Neural progenitor cell (in vitro differentiated cells): ENCODE results near the gene OR2T10. TPM values are rescaled to one million over a fixed set of nuclear protein-coding genes. Genes with fewer than 3 reads are reported as not detected.

Experiments used
- DNase-seq: peaks from one replicate; pipeline ENCODE4 v3.0.0-alpha.2; 2016; ENCODE audit warnings: low spot score
- H2AFZ ChIP-seq: fragments of 200-600 bp; sonication (generic); replicated peaks from 2 replicates; pipeline ENCODE4 v1.6.1; 2016; ENCODE audit warnings: antibody characterized with exemption
- H3F3A ChIP-seq: fragments of 200-600 bp; sonication (generic); 2 replicates; pipeline ENCODE4 v1.6.1; 2016; ENCODE audit warnings: antibody characterized with exemption, low read depth
- H3K27ac ChIP-seq: fragments of 200-600 bp; sonication (generic); 2 replicates; pipeline ENCODE4 v1.5.1; 2016; ENCODE audit warnings: mild to moderate bottlenecking
- H3K27me3 ChIP-seq: fragments of 200-600 bp; sonication (generic); 2 replicates; pipeline ENCODE4 v1.6.1; 2016; ENCODE audit warnings: mild to moderate bottlenecking, moderate library complexity
- H3K36me3 ChIP-seq: fragments of 200-600 bp; sonication (generic); 2 replicates; pipeline ENCODE4 v1.5.1; 2016
- H3K4me1 ChIP-seq: fragments of 200-600 bp; sonication (generic); 2 replicates; pipeline ENCODE4 v1.6.1; 2016; ENCODE audit warnings: mixed run types
- H3K4me2 ChIP-seq: fragments of 200-600 bp; sonication (generic); 2 replicates; pipeline ENCODE4 v1.6.1; 2016
- H3K4me3 ChIP-seq: fragments of 200-600 bp; sonication (generic); 2 replicates; pipeline ENCODE4 v1.5.1; 2016
- H3K79me2 ChIP-seq: fragments of 200-600 bp; sonication (generic); 2 replicates; pipeline ENCODE4 v1.6.1; 2016; ENCODE audit warnings: low read depth
- H3K9ac ChIP-seq: fragments of 200-600 bp; sonication (generic); 2 replicates; pipeline ENCODE4 v1.6.1; 2016
- H3K9me3 ChIP-seq: fragments of 200-600 bp; sonication (generic); 2 replicates; pipeline ENCODE4 v1.5.1; 2016; ENCODE audit warnings: low read depth
- H4K20me1 ChIP-seq: fragments of 200-600 bp; sonication (generic); 2 replicates; pipeline ENCODE4 v1.6.1; 2016; ENCODE audit warnings: low read depth
- H3K27ac Mint-ChIP-seq: 3 replicates; pipeline ENCODE4 v1.8.0; 2021; ENCODE audit warnings: mixed read lengths
- H3K27me3 Mint-ChIP-seq: 2 replicates; pipeline ENCODE4 v1.8.0; 2022; ENCODE audit warnings: low read depth, mild to moderate bottlenecking, inconsistent platforms, moderate library complexity, mixed read lengths; ENCODE audit not compliant: insufficient read depth
- H3K36me3 Mint-ChIP-seq: 3 replicates; pipeline ENCODE4 v1.8.0; 2021; ENCODE audit warnings: mixed read lengths
- H3K4me1 Mint-ChIP-seq: 3 replicates; pipeline ENCODE4 v1.8.0; 2021; ENCODE audit warnings: mixed read lengths
- H3K4me3 Mint-ChIP-seq: 3 replicates; pipeline ENCODE4 v1.8.0; 2021; ENCODE audit warnings: mild to moderate bottlenecking, moderate library complexity, mixed read lengths
- H3K9me3 Mint-ChIP-seq: 3 replicates; pipeline ENCODE4 v1.8.0; 2020; ENCODE audit warnings: mixed read lengths
- EZH2 ChIP-seq: fragments of 200-600 bp; sonication (generic); IDR thresholded peaks from 2 replicates; pipeline ENCODE4 v1.6.1; 2017; ENCODE audit warnings: antibody characterized with exemption, mild to moderate bottlenecking, moderate library complexity
- EZH2phosphoT487 ChIP-seq: fragments of 200-600 bp; sonication (generic); IDR thresholded peaks from 2 replicates; pipeline ENCODE4 v1.6.1; 2017; ENCODE audit warnings: antibody characterized with exemption
- total RNA-seq: library from RNA; depleted of rRNA; stranded (reverse); fragments of >200 nt; gene quantifications from 2 replicates; pipeline ENCODE4 v1.2.3, GENCODE V29; 2015; ENCODE audit warnings: low replicate concordance
- TF ChIP-seq, protein P1 (sequence below): fragments of 200-600 bp; sonication (generic); IDR thresholded peaks from 2 replicates; pipeline ENCODE4 v1.5.1; 2017; ENCODE audit warnings: antibody characterized with exemption, mild to moderate bottlenecking

OR2T10 gene
- total RNA-seq, 1 donor from 2014 or later: not detected

GRCh38 chr1:248613742-248614141, 16.2 kb upstream of the OR2T10 start:
- no peak overlapping the region for H3K4me2 ChIP-seq
- no peak overlapping the region for H3K27ac ChIP-seq
- Mint-ChIP-seq H3K4me3 (no peak overlapping the region), H3K9me3 (peaks cover 26% of the 10 kb centered on the region), H3K36me3 (no peaks in the 10 kb centered on the region), H3K27me3 (no peaks in the 10 kb centered on the region), H3K27ac (no peak overlapping the region), H3K4me1 (no peaks in the 10 kb centered on the region)
- DNase-seq: no peak
- peaks cover 23% of the 10 kb centered on the region for H3K9me3 ChIP-seq
- H3K9ac ChIP-seq: no peak overlapping the region
- no peaks in the 10 kb centered on the region for H3K36me3 ChIP-seq
- H3K4me1 ChIP-seq: no peaks in the 10 kb centered on the region
- no peaks in the 10 kb centered on the region for H3F3A ChIP-seq
- H3K4me3 ChIP-seq: no peak overlapping the region
- H4K20me1 ChIP-seq: no peaks in the 10 kb centered on the region
- TF ChIP-seq, protein P1, sequence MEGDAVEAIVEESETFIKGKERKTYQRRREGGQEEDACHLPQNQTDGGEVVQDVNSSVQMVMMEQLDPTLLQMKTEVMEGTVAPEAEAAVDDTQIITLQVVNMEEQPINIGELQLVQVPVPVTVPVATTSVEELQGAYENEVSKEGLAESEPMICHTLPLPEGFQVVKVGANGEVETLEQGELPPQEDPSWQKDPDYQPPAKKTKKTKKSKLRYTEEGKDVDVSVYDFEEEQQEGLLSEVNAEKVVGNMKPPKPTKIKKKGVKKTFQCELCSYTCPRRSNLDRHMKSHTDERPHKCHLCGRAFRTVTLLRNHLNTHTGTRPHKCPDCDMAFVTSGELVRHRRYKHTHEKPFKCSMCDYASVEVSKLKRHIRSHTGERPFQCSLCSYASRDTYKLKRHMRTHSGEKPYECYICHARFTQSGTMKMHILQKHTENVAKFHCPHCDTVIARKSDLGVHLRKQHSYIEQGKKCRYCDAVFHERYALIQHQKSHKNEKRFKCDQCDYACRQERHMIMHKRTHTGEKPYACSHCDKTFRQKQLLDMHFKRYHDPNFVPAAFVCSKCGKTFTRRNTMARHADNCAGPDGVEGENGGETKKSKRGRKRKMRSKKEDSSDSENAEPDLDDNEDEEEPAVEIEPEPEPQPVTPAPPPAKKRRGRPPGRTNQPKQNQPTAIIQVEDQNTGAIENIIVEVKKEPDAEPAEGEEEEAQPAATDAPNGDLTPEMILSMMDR: no peak
- TF ChIP-seq EZH2phosphoT487 (no peak), EZH2 (no peak)
- H2AFZ ChIP-seq: no peak overlapping the region
- no peaks in the 10 kb centered on the region for H3K27me3 ChIP-seq
- no peaks in the 10 kb centered on the region for H3K79me2 ChIP-seq

- Mint-ChIP-seq H3K36me3 (no peaks in the 10 kb centered on the region), H3K4me3 (no peak overlapping the region), H3K4me1 (no peaks in the 10 kb centered on the region), H3K9me3 (peaks cover 26% of the 10 kb centered on the region), H3K27me3 (no peaks in the 10 kb centered on the region), H3K27ac (no peak overlapping the region)
- H3K9me3 ChIP-seq: peaks cover 37% of the 10 kb centered on the region
- no peaks in the 10 kb centered on the region for H3F3A ChIP-seq
- no peak overlapping the region for H3K4me2 ChIP-seq
- H4K20me1 ChIP-seq: no peaks in the 10 kb centered on the region
- no peak overlapping the region for H2AFZ ChIP-seq
- DNase-seq: no peak
- no peak overlapping the region for H3K27ac ChIP-seq
- no peaks in the 10 kb centered on the region for H3K4me1 ChIP-seq
- H3K79me2 ChIP-seq: no peaks in the 10 kb centered on the region
- no peak overlapping the region for H3K9ac ChIP-seq
- H3K27me3 ChIP-seq: no peaks in the 10 kb centered on the region
- TF ChIP-seq EZH2phosphoT487: no peak
- TF ChIP-seq EZH2: no peak
- TF ChIP-seq, protein P1: no peak
- H3K4me3 ChIP-seq: no peak overlapping the region
- no peaks in the 10 kb centered on the region for H3K36me3 ChIP-seq
Observed at GRCh38 chr1:248611883-248612414, 14.4 kb upstream of the OR2T10 start.

DNA sequence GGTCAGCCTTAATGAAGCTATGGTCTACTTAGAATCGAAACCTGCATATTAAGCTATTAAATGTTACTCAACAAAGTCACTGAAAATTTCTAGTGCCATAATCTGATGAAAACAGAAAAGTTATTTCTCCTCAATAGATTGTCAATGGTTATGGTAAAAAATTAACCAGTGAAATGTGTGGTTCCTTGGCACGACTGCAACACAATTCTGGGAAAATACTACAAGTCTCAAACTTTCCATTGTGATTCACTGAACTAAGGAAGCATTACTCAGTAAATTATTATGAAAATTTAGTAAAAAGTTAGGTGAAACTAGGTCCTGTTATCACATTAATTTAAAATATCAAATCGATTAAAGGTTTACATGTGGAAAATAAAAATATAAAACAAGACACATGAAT, 12.8 kb upstream of the OR2T10 start:
- no peak overlapping the region for H2AFZ ChIP-seq
- Mint-ChIP-seq H3K27me3 (peaks cover 2% of the 10 kb centered on the region), H3K36me3 (no peaks in the 10 kb centered on the region), H3K27ac (no peak overlapping the region), H3K4me1 (no peaks in the 10 kb centered on the region), H3K9me3 (peaks cover 24% of the 10 kb centered on the region), H3K4me3 (no peak overlapping the region)
- no peak overlapping the region for H3K9ac ChIP-seq
- H3F3A ChIP-seq: no peaks in the 10 kb centered on the region
- H3K4me3 ChIP-seq: no peak overlapping the region
- H3K27ac ChIP-seq: no peak overlapping the region
- DNase-seq: no peak
- H3K4me1 ChIP-seq: no peaks in the 10 kb centered on the region
- no peak overlapping the region for H3K4me2 ChIP-seq
- TF ChIP-seq EZH2phosphoT487 (no peak), EZH2 (no peak)
- TF ChIP-seq, protein P1: no peak
- H3K79me2 ChIP-seq: no peaks in the 10 kb centered on the region
- H3K27me3 ChIP-seq: no peaks in the 10 kb centered on the region
- no peaks in the 10 kb centered on the region for H4K20me1 ChIP-seq
- H3K36me3 ChIP-seq: no peaks in the 10 kb centered on the region
- peaks cover 45% of the 10 kb centered on the region for H3K9me3 ChIP-seq
